NAMALWA (cell line): ENCODE results near the gene CHMP5.
A peak's percentile ranks its signal among the peaks of the same experiment; 100 is the strongest.
"Not testable (repeated sequence)": the region's sequence is repeated elsewhere in the genome, so short reads cannot be mapped to it uniquely, and the experiment has no call there.

Source experiments
- DNase-seq: peaks from one replicate; pipeline ENCODE4 v3.0.0-alpha.2; 2015; ENCODE audit warnings: low spot score

The CHMP5 gene

DNA sequence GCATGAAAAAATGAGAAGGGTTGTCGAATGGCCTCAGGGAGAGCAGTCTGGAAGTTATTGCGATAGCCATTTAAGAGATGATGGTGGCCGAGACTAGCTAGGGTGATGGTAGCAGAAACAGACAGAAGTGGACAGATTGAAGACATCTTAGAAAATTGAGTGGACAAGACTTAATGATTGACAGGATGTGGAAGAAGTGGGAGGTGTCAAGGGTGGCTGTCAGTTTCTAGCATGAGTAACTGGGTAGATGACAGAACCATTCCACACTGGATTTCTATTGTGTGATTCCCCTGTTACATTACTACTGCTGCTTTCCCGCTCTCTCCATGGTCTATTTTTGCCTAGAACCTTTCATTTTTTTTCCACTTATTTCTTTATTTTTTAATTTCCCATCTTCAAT, 12.6 kb downstream of the CHMP5 start:
- DNase-seq: no peak

DNA sequence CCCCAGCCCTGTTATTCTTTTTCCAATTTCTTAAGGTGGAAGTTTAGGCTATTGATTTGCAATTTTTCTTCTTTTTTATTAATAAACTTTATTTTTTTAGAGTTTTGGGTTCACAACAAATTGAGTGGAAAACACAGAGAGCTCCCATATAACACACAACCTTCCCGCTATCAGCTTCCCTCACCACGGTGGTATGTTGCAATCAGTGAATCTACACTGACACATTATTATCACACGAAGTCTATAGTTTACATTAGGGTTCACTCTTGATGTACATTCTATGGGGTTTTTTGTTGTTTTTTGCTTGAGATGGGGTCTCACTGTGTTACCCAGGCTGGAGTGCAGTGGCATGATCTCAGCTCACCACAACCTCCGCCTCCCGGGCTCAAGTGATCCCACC, 20.7 kb downstream of the CHMP5 start:
- no peak for DNase-seq

DNA sequence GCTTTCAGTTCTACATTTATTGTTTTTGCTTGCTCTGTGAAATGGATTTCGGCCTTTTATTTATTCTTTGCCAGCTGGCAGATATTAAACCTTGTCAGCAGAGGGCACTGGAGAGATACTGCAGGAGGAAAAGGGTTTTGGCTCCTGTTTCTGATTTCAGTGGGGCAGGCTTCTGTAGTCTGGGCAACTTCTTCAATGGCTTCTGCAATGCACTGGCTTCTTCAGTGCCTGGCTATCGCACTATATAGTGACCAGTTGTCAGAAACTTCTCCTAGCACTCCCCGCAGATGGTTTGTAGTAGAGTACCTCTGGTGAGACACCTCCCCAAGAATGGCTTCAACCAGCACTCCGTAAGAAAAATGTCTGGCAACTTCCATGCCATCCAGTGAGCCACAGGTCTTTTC, 22.2 kb downstream of the CHMP5 start:
- peak; percentile 92 for DNase-seq

DNA sequence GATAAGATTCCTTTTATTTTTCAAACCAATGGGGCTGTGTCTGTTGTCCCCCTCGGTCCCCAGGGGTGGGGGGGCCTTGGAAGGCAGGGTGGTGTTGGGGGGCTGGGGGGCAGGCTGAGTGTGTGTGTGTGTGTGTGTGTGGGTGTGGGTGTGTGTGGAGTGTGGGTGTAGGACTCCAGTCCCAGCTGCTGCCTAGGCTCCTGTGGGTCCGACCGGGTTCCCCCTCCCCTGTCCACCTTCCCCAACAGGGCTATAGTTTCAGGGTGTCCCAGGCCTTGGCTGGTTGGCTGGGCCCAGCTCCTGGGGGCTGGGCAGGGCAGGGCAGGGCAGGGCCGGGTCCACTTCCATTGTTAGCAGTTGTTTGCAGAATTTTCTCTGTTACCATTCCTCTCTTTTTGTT, 23.4 kb downstream of the CHMP5 start:
- no peak for DNase-seq

DNA sequence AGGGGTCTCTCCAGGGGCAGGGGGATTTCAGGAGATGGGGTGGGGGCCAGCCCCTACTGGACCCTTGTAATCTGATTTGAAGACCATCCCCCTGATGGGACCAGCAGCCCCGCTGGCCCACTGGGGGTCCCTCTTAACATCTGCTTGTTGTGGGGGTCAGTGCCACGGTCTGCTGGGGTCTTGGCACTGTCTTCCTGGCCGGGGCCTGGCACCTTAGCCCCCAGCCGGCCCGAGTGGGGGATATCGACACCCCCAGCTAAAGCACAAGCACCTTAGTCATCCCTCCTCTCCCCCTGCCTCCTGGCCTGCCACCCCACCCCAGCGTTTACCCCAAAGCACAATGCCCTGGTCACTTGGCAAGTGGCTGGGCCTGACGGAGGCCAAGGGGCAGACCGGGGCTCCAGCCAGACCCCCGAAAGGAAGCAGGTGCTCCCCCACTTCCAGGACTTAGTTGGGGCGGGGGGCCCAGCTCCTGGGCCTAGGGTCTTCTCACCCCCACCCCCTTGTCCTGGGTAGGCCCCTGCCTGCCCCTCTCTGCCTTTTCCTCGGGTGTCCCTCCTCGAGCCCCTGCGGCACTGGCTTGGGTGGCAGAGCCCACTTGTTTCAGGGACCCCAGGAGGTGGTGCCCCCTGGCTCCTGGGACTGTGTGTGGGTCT, 24.1 kb downstream of the CHMP5 start:
- no peak for DNase-seq

DNA sequence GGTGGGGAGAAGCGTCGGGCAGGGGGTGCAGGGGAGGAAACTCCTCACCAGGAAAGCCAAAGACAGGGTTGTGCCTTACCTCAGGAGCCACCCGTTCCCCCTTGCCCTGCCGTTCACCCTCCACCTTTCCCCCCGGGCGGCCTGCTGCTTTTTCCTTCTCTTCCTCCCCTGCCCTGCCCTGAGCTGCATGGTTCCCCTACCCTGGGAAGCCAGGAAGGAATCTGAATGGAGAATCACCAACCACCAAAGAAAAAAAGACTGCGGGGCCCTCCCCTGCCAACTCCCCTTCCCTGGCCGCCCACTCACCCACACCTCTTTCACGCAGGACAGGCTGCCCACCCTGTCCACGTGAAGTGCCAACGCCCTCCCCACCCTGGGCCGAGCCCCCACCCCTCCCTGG, 24.6 kb downstream of the CHMP5 start:
- DNase-seq: peak; percentile 26

DNA sequence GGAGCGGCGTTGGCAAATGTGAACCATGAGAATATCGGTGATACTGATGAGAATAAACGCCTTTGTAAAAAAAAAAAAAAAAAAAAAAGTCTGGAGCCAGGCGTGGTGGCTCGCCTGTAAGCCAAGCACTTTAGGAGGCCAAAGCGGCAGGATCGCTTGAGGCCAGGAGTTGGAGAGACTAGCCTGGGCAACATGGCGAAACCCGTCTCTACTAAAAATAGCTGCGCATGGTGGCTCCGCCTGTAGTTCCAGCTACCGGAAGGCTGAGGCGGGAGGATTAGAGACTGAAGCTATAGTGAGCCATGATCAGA, 25.0 kb downstream of the CHMP5 start:
- no peak for DNase-seq

DNA sequence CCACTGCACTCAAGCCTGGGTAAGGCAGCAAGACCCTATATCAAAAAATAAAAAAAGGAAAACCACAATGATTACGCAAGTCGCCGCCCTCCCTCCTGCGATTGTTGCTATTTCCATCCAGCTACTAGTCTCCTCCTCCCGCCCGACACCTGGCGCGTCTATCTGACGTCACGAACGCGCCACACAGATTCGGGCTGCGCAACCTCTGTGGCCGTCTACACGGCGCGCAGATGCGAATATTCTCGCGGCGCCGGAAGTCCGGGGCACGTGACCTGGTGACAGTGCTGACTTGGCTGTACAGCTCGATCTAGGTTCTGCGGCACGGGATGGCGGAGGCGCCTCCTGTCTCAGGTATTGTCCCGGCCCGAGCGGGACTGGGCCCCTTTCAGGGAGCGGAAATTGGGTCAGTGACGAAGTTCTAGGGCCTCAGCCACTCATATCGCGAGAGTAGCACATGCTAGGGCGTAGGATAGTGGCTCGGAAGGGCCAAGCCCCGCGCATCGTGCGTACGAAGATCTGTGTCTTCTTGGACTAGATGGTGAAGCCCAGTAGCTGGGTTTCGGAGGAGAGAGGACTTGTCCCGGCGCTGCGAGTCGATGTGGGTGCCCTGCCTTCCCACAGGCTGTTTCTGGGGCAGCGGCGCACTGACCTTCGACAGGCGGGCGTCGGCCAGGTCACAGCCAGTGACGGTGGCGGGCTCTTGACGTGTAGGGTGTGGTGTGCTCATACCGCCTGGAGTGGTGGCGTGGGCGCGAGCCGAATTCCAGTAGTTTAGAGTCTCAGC, 25.6 kb downstream of the CHMP5 start, which contains the start of gene NFX1:
Gene NFX1 (plus strand): TSS at position 270 of the 784 bp plus-strand sequence. CDS start 57 bp downstream, at position 327.
- DNase-seq: peak; percentile 99

DNA sequence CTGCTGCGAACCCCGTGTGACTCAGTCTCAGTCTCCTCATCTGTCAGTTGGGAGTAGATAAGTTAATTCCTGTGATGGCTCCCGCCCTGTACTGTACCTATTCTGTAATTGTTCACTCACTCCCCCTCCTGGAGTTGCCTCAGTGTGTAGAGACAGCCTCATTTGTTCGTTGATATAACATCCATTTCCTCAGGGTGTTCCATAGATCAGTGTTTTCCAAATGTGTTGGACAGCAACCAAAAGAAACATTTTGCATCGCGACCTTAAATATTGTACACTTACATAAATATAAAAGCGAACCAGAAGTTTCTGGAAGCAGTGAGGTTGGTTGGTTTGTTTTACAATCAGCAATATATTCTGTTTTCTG, 26.2 kb downstream of the CHMP5 start:
- DNase-seq: no peak

DNA sequence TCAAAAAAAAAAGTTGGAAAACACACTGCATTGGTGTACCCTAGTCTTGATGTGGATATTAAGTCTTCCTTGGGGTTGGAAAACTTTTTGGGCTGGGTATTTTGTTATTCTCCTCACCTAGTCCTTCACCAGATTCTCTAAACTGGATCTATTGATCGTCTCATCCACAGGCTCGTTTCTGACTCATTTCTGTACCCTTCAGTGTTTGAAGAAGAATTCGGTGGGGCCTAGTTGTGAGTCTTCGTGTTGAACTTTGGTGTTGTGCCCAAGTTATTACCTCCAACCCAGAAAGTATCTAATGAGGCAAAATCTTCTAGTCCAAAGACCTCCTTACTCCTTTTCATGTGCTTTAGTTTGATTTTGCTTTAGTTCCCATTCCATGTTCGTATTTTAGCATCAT, 27.1 kb downstream of the CHMP5 start:
- DNase-seq: no peak

DNA sequence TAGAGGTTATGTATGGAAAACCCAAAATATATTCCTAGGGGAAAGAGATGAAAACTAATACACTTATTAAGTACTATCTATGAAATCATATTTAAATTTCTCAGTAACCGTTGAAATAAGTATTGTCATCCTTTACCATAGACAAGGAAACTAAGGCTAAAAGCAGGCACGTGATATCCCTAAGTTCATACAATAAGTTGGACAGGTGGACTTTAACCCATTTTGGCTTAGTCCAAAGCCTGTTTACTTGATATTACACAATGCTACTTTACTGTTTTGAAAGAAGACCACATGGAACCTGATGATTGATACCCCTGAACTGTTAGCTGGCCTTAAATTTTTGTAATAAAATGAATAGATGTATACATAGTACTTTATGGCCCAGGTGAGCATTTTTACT, 28.9 kb downstream of the CHMP5 start:
- no peak for DNase-seq

GRCh38 chr9:33294670-33295432, 30.0 kb downstream of the CHMP5 start:
- DNase-seq: peak; percentile 42

DNA sequence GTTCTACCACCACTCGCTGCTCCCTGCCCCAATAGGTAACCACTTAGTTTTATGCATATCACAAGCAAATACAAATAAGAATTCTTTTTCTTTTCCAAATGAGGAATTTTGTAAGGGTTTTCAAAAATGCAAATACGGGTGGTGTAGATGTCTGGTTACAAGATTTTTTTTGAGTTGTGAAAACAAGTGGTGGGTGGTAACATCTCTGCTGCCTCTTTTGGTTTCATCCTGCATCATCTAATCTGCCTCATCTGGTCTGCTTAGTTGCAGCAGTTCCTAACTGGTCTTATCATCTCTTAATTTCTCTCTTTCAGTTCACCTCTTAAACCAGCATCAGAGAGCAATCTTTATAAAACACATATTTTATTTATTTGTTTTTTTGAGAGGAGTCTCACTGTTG, 30.7 kb downstream of the CHMP5 start:
- DNase-seq: peak; percentile 58

DNA sequence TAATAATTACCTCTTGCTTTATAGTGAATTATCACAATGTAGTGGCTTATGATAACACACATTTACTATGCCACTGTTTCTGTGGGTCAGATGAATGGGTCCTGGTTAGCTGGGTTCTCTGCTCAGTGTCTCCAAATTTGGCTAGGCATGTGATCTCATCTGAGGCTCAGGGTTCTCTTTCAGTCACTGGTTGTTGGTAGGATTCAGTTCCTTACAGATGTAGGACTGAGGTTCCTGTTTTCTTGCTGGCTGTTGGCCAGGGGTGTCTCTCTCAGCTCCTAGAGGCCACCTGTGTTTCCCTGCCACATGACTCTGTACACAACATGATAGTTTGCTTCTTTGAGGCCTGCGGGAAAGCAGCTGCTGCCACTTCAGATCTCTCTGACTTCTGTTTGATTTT, 32.6 kb downstream of the CHMP5 start:
- DNase-seq: peak; percentile 99

DNA sequence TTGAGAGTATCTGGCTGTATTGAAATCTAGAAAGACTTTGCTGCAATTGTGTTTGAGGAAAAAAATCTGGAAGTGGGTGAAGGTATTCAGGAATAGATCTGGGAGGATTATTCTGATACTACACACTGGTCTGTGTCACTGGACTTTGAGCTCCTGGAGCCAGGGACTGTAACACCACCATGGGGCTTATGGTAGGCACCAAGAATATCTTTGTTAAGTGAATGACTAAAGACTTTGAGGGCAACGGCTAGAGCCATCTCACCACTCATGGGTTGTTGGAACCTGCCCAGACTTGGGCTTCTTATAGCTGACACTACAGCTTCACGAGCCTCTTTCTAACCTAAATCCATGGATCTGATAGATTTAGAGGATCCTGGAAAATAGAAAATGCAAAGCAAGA, 35.7 kb downstream of the CHMP5 start:
- DNase-seq: no peak

- DNase-seq: no peak
Observed at GRCh38 chr9:33304362-33304761, 39.5 kb downstream of the CHMP5 start.

DNA sequence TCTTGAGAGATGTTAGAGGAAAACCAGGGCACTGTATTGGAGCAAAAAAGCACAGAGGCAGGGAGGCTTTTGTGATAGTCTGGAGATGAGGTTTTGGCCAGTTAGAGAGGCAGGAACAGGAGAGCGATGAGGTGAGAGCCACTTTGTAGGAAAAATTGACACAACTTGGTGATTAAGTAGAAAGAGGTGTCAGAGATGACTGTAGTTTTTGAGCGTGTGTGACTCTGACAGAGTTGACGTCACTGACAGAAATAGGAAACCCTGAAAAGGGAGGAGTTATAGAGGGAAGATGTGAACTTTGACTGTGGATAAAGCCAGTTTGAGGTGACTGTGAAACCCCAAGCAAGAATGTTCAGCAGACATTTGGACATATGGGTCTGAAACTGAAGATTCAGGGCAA, 41.2 kb downstream of the CHMP5 start:
- DNase-seq: no peak

DNA sequence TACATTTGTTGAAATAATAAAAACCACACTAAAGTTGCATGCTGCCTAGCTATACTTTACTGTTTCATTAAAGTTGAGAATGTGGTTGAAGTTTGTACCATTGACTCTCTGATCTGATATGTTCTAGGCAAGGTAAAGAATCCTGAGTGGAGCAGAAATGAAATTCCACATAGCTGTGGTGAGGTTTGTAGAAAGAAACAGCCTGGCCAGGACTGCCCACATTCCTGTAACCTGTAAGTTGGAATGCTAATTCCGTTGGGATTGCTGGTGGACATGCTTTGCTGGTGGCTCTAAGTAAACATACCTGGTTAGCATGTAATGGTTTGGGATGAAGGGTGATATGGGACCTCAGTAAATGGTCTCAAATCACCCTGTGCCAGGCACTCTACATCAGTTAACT, 42.2 kb downstream of the CHMP5 start:
- DNase-seq: no peak

DNA sequence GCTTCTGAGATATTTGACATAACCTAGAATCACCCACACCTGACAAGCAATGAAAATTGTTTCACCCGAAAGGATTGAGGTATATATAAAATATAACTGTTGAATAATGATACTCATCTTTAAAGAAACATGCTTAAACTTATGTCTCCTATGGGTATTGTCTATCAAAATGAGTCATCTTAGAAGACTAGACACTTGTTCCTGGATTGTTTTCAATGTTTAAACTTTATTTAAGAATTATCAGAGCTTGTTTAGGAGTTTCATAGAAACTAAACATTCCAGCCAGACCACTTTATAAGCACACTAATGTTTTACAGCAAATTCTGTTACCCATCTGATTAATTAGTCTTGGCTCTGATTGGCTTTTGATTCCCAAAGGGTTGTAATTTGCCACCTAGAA, 45.1 kb downstream of the CHMP5 start:
- no peak for DNase-seq

DNA sequence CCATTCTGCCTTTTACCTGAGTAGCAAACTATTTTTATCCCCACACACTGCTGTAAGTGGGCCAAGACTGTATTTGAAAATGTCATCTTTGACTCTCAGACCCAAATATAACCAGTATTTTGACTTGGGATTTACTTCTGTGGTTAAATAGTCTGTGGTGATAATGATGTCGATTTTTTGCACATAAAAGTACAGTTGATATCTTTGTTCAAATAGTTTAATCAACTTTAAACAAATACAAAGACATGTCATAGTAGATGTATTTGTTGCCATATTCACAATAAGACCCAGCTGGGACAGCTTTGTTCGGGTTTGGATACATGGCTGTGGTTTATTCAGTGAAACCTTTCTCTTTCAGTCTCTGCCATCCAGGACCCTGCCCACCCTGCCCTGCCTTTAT, 45.9 kb downstream of the CHMP5 start:
- no peak for DNase-seq

GRCh38 chr9:33311953-33312352, 47.1 kb downstream of the CHMP5 start:
- no peak for DNase-seq

DNA sequence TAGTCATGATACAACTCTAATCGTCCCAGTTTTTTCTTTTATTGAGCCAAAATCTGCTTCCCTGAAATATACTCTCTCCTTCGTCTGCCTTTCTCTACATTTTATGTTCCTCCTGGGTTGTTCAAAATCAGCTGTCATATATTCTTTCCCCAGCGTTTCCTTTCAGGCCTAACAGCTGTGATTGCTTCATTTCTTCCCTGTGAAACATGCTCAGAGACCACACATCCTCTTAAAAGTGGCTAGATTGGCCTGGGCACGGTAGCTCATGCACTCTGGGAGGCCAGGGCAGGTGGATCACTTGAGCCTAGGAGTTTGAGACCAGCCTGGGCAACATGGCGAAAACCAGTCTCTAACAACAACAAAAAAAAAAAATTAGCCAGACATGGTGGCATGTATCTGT, 50.5 kb downstream of the CHMP5 start:
- DNase-seq: no peak

GRCh38 chr9:33317136-33317535, 52.3 kb downstream of the CHMP5 start:
- DNase-seq: not testable (repeated sequence)
